PC-3 (cell line): ENCODE measurements around the gene MYH8.

Experiments
- EZH2 ChIP-seq: fragments of 300-600 bp; sonication (generic); IDR thresholded peaks from one replicate; pipeline ENCODE4 v1.6.1; 2017; ENCODE audit warnings: antibody characterized with exemption, mild to moderate bottlenecking, low read length; ENCODE audit not compliant: unreplicated experiment
- EZH2phosphoT487 ChIP-seq: fragments of 300-600 bp; sonication (generic); IDR thresholded peaks from 2 replicates; pipeline ENCODE4 v1.6.1; 2018; ENCODE audit warnings: mild to moderate bottlenecking, antibody characterized with exemption, low read length, borderline replicate concordance
- TF ChIP-seq, protein P1 (sequence below): fragments of 300-600 bp; sonication (generic); conservative IDR thresholded peaks from 2 replicates; pipeline ENCODE4 v1.5.1; 2017; ENCODE audit warnings: antibody characterized with exemption, low read depth, mild to moderate bottlenecking, low read length

DNA sequence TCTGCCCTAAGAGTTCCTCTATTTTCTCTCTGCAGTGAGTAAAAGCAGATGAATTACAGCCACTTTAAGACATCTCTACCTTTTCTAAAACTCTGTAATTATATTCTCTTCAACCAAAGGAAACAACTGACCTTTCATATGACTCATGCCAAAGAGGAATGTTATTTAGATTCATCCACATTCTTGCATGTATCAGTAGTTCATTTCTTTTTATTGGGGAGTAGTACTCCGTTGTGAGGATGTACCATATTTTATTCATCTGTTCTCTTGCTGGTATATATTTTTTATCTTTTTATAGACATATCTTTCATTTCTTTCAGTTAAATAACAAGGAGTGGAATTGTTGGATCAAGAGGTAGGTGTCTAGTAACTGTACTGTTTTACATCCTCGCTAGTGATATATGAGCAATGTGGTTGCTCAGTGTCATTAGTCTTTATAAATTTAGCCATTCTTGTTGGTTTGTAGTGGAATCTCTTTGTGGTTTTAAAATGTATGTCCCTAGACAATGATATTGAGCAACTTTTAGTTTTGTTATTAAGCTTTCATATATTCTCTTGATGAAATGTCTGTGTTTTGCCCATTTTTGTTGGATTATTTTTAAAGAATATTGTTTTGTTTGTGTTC is 7.8 kb upstream of the MYH8 start:
- TF ChIP-seq, protein P1, sequence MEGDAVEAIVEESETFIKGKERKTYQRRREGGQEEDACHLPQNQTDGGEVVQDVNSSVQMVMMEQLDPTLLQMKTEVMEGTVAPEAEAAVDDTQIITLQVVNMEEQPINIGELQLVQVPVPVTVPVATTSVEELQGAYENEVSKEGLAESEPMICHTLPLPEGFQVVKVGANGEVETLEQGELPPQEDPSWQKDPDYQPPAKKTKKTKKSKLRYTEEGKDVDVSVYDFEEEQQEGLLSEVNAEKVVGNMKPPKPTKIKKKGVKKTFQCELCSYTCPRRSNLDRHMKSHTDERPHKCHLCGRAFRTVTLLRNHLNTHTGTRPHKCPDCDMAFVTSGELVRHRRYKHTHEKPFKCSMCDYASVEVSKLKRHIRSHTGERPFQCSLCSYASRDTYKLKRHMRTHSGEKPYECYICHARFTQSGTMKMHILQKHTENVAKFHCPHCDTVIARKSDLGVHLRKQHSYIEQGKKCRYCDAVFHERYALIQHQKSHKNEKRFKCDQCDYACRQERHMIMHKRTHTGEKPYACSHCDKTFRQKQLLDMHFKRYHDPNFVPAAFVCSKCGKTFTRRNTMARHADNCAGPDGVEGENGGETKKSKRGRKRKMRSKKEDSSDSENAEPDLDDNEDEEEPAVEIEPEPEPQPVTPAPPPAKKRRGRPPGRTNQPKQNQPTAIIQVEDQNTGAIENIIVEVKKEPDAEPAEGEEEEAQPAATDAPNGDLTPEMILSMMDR = no peak
- TF ChIP-seq EZH2 = no peak
- TF ChIP-seq EZH2phosphoT487 = no peak
